ENCODE data around the gene VPS45. TPM values are rescaled to one million over a fixed set of nuclear protein-coding genes. Genes with fewer than 3 reads are reported as not detected.

VPS45 gene
- total RNA-seq, 1 donor, result 36.9 TPM

DNA sequence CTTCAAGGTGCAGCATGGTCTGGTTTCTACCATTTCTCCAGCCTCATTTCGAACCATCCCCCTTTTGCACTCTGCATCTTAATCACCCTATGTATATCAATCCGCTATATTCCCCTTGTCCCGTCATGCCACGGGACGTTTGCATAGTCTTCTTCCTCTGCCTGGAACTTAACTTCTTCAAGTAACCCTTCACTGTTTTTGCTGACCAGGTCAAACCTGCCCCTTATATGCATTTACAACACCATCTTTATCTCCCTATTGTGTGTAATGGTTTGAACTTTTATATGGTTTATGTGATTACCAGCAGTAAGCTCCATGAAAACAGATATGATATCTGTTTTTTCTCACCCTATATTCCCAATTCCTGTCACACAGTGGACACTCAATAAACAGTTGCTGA is 2.3 kb downstream of the VPS45 start:
- Histone ChIP-seq H3K4me1 (ENCODE audit: insufficient read depth, low read length) (peaks cover 26% of the 10 kb centered on the region), H3K9me3 (ENCODE audit: low read depth, low read length) (no peaks in the 10 kb centered on the region), H2AFZ (ENCODE audit: low read length) (no peak overlapping the region), H3K36me3 (ENCODE audit: insufficient read depth, low read length) (peaks cover 19% of the 10 kb centered on the region), H3K27me3 (ENCODE audit: insufficient read depth, low read length) (no peaks in the 10 kb centered on the region), H4K20me1 (ENCODE audit: insufficient read depth, low read length) (no peaks in the 10 kb centered on the region), H3K27ac (ENCODE audit: low read depth, low read length) (no peak overlapping the region), H3K79me2 (ENCODE audit: insufficient read depth, low read length) (peaks cover 32% of the 10 kb centered on the region), H3K4me2 (ENCODE audit: insufficient read depth, low read length) (no peak overlapping the region), H3K4me3 (ENCODE audit: insufficient read depth, low read length) (no peak overlapping the region)
- TF ChIP-seq, protein P1, sequence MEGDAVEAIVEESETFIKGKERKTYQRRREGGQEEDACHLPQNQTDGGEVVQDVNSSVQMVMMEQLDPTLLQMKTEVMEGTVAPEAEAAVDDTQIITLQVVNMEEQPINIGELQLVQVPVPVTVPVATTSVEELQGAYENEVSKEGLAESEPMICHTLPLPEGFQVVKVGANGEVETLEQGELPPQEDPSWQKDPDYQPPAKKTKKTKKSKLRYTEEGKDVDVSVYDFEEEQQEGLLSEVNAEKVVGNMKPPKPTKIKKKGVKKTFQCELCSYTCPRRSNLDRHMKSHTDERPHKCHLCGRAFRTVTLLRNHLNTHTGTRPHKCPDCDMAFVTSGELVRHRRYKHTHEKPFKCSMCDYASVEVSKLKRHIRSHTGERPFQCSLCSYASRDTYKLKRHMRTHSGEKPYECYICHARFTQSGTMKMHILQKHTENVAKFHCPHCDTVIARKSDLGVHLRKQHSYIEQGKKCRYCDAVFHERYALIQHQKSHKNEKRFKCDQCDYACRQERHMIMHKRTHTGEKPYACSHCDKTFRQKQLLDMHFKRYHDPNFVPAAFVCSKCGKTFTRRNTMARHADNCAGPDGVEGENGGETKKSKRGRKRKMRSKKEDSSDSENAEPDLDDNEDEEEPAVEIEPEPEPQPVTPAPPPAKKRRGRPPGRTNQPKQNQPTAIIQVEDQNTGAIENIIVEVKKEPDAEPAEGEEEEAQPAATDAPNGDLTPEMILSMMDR (IDR thresholded peaks at IDR 0.05; ENCODE audit: extremely low read depth, low read depth, low read length), result no peak
- DNase-seq (ENCODE audit: insufficient read length, low spot score, missing footprints), result no peak

DNA sequence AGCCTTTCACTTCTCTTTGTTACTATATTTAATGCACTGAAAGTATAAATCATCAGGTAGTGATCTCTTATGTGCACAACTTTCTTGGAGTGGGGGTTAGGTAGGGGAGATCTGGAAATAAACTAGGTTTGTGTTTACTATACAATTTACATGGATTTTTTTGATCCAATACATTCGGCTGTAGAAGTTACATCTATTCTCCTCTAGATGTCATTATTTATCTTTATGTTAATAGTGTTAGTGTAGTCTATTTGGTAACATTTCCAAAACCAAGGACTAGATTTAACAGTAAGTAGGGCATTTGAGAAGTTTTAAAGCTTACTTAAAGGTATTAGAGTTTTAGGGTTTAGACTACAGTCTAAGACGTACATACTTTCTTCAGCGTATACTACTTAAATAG is 5.4 kb downstream of the VPS45 start:
- Histone ChIP-seq H4K20me1 (ENCODE audit: insufficient read depth, low read length) (no peaks in the 10 kb centered on the region), H3K27ac (ENCODE audit: low read depth, low read length) (no peak overlapping the region), H3K4me1 (ENCODE audit: insufficient read depth, low read length) (peaks cover 10% of the 10 kb centered on the region), H3K9me3 (ENCODE audit: low read depth, low read length) (no peaks in the 10 kb centered on the region), H2AFZ (ENCODE audit: low read length) (no peak overlapping the region), H3K79me2 (ENCODE audit: insufficient read depth, low read length) (peaks cover 19% of the 10 kb centered on the region), H3K4me3 (ENCODE audit: insufficient read depth, low read length) (no peak overlapping the region), H3K4me2 (ENCODE audit: insufficient read depth, low read length) (no peak overlapping the region), H3K27me3 (ENCODE audit: insufficient read depth, low read length) (no peaks in the 10 kb centered on the region), H3K36me3 (ENCODE audit: insufficient read depth, low read length) (peaks cover 32% of the 10 kb centered on the region)
- TF ChIP-seq, protein P1 (IDR thresholded peaks at IDR 0.05; ENCODE audit: extremely low read depth, low read depth, low read length), result peak; percentile 54
- no peak for DNase-seq (ENCODE audit: insufficient read length, low spot score, missing footprints)

DNA sequence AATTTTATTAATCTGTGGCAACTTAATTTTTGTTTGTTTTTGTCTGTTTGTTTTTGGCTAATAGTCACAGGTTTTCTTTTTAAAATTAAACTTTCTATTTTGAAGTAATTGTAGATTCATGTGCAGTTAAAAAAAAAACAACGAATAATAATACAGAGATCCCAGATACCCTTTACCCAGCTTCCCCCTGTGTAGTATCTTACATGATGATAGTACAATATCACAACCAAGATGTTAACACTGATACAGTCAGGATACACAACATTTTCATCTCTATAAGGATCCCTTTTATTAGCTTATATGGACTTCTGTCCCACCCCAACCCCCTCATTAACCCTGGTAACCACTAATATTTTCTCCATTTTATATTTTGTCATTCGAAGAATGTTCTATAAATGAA is 5.9 kb downstream of the VPS45 start:
- no peak overlapping the region for H3K4me2 ChIP-seq (ENCODE audit: insufficient read depth, low read length)
- peaks cover 14% of the 10 kb centered on the region for H3K79me2 ChIP-seq (ENCODE audit: insufficient read depth, low read length)
- no peaks in the 10 kb centered on the region for H3K9me3 ChIP-seq (ENCODE audit: low read depth, low read length)
- H3K4me3 ChIP-seq (ENCODE audit: insufficient read depth, low read length), result no peak overlapping the region
- peak; percentile 66 for DNase-seq (ENCODE audit: insufficient read length, low spot score, missing footprints)
- H3K27me3 ChIP-seq (ENCODE audit: insufficient read depth, low read length), result no peaks in the 10 kb centered on the region
- no peak overlapping the region for H2AFZ ChIP-seq (ENCODE audit: low read length)
- peaks cover 5% of the 10 kb centered on the region for H3K4me1 ChIP-seq (ENCODE audit: insufficient read depth, low read length)
- no peak overlapping the region for H3K27ac ChIP-seq (ENCODE audit: low read depth, low read length)
- TF ChIP-seq, protein P1 (IDR thresholded peaks at IDR 0.05; ENCODE audit: extremely low read depth, low read depth, low read length), result no peak
- H3K36me3 ChIP-seq (ENCODE audit: insufficient read depth, low read length), result peaks cover 37% of the 10 kb centered on the region
- H4K20me1 ChIP-seq (ENCODE audit: insufficient read depth, low read length), result no peaks in the 10 kb centered on the region

DNA sequence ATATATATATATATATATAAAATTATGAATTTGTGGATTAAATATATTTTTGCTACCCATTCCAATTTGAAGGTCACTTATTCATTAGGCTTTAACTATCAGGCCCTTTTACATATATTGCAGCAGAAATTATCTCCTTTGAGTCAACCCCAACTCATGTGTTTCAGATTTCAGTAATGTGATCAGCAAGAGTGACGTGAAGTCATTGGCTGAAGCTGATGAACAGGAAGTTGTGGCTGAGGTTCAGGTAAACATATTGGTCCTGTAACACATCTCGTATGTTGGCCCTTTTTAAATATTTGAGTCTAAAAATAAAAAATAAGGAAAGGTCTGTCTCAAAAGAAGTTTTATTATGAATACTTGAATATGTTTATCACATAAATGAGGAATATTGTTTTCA is 8.5 kb downstream of the VPS45 start:
- Histone ChIP-seq H3K9me3 (ENCODE audit: low read depth, low read length) (no peaks in the 10 kb centered on the region), H4K20me1 (ENCODE audit: insufficient read depth, low read length) (no peaks in the 10 kb centered on the region), H3K27ac (ENCODE audit: low read depth, low read length) (no peak overlapping the region), H3K27me3 (ENCODE audit: insufficient read depth, low read length) (no peaks in the 10 kb centered on the region), H3K36me3 (ENCODE audit: insufficient read depth, low read length) (peaks cover 53% of the 10 kb centered on the region), H3K4me2 (ENCODE audit: insufficient read depth, low read length) (no peak overlapping the region), H3K79me2 (ENCODE audit: insufficient read depth, low read length) (no peaks in the 10 kb centered on the region), H2AFZ (ENCODE audit: low read length) (no peak overlapping the region), H3K4me3 (ENCODE audit: insufficient read depth, low read length) (no peak overlapping the region), H3K4me1 (ENCODE audit: insufficient read depth, low read length) (no peaks in the 10 kb centered on the region)
- TF ChIP-seq, protein P1 (IDR thresholded peaks at IDR 0.05; ENCODE audit: extremely low read depth, low read depth, low read length), result no peak
- no peak for DNase-seq (ENCODE audit: insufficient read length, low spot score, missing footprints)

Data from osteoblast (primary cell).